Brain microvascular endothelial cell (primary cell): Measurements from ENCODE around the gene KIRREL1.
A peak's percentile ranks its signal among the peaks of the same experiment; 100 is the strongest.

Experiments
- DNase-seq: peaks from one replicate; pipeline ENCODE4 v3.0.0-alpha.2; 2020
- H3K27ac ChIP-seq: fragments of 250-450 bp; sonication (Bioruptor Pico); 2 replicates; pipeline ENCODE4 v1.5.1; 2020; ENCODE audit warnings: mild to moderate bottlenecking, moderate library complexity
- H3K27me3 ChIP-seq: fragments of 250-450 bp; sonication (Bioruptor Pico); replicated peaks from 2 replicates; pipeline ENCODE4 v1.5.1; 2020; ENCODE audit warnings: mild to moderate bottlenecking
- H3K36me3 ChIP-seq: fragments of 250-450 bp; sonication (Bioruptor Pico); replicated peaks from 2 replicates; pipeline ENCODE4 v1.5.1; 2020; ENCODE audit warnings: mild to moderate bottlenecking
- H3K4me3 ChIP-seq: 2 replicates; pipeline ENCODE4 v1.5.1; 2011; ENCODE audit warnings: low read depth, mild to moderate bottlenecking, control low read depth, low read length, moderate library complexity
- CTCF ChIP-seq: IDR thresholded peaks from 2 replicates; pipeline ENCODE4 v1.5.1; 2011; ENCODE audit warnings: low read depth, mild to moderate bottlenecking, moderate library complexity, low read length, control low read depth, inconsistent platforms; ENCODE audit errors: missing control alignments
- in situ Hi-C: cut with HindIII; loops from 2 replicates; pipeline ENCODE4 v1.10.0; 2017; ENCODE audit warnings: low sequenced_read_pairs, low pct_ligation_motif_present

Gene KIRREL1

GRCh38 chr1:157993147-157993917, at the start of gene KIRREL1:
Gene KIRREL1 (plus strand): TSS chr1:157993645. CDS start chr1:157993677, 32 bp downstream.
- H3K27ac ChIP-seq = peak within 1 kb of the TSS; percentile 8
- no peaks in the 10 kb centered on the region for H3K27me3 ChIP-seq
- no peak for TF ChIP-seq CTCF
- peak within 1 kb of the TSS; percentile 90 for H3K4me3 ChIP-seq
- no peaks in the 10 kb centered on the region for H3K36me3 ChIP-seq
- in situ Hi-C loops = no loop called here
- peak; percentile 56 for DNase-seq

- H3K27me3 ChIP-seq = no peaks in the 10 kb centered on the region
- no peak for DNase-seq
- TF ChIP-seq CTCF = no peak
Observed at GRCh38 chr1:157944663-157945280, 48.7 kb upstream of the KIRREL1 start.

DNA sequence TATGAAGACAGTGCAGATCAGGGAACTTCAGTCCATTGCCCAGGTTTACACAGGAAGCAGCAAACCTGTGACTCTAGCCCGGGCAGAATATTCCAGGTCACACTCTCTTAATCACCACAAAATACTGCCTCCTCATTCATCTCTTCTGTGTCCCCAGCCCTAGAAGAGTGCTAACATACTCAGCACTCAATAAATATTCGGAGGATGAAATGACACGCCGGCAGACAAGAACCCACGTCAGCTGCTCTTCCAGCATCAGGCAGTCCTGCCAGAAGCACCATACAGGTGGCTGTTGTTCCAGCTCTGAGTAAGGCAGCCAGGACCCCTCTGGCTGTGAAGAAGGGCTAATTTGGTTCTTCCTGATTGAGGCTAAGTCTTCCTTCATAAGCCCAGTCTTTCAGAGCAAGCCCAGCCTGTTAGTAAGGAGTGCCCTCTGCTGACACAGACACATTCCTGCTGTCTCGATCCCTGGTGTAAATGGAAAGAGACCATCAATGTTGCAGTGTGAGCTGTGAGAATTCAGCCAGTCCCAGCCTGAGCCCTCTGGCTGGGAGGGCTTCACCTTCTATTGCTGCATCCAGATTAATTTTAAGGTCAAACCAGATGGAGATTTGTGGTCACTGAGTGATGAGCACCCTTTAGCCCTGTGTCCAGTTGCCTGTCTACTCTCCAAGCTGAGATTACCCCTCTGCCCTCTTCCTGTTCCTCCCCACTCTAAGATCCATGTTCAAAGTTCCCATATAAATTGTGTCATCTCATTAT, 45.0 kb upstream of the KIRREL1 start:
- Histone ChIP-seq H3K27me3 (no peaks in the 10 kb centered on the region), H3K27ac (no peak overlapping the region), H3K36me3 (no peaks in the 10 kb centered on the region), H3K4me3 (no peak overlapping the region)
- no peak for DNase-seq
- TF ChIP-seq CTCF = peak; percentile 77
- in situ Hi-C loops = no loop called here

More at GRCh38 chr1:157944663-157945280, 48.7 kb upstream of the KIRREL1 start:
- H3K4me3 ChIP-seq = no peak overlapping the region
- H3K36me3 ChIP-seq = no peaks in the 10 kb centered on the region
- no peak overlapping the region for H3K27ac ChIP-seq
- in situ Hi-C loops = no loop called here

- no peak overlapping the region for H3K27ac ChIP-seq
- DNase-seq = no peak
- H3K36me3 ChIP-seq = no peaks in the 10 kb centered on the region
- no peak overlapping the region for H3K4me3 ChIP-seq
- in situ Hi-C loops = no loop called here
- no peak for TF ChIP-seq CTCF
- H3K27me3 ChIP-seq = no peaks in the 10 kb centered on the region
Observed at GRCh38 chr1:157949074-157949354, 44.4 kb upstream of the KIRREL1 start.

GRCh38 chr1:157951230-157951629, 42.2 kb upstream of the KIRREL1 start:
- H3K4me3 ChIP-seq = no peak overlapping the region
- TF ChIP-seq CTCF = no peak
- no peak overlapping the region for H3K27ac ChIP-seq
- no peak for DNase-seq
- no peaks in the 10 kb centered on the region for H3K36me3 ChIP-seq
- no peaks in the 10 kb centered on the region for H3K27me3 ChIP-seq
- in situ Hi-C loops = loop anchor here (25.0 kb wide), 2 partner anchors 161 to 1086 kb away; no protein-coding TSS in a partner anchor
